ENCODE data around the gene RBM17.
"Not testable (repeated sequence)": the region's sequence is repeated elsewhere in the genome, so short reads cannot be mapped to it uniquely, and the experiment has no call there.

RBM17 gene

DNA sequence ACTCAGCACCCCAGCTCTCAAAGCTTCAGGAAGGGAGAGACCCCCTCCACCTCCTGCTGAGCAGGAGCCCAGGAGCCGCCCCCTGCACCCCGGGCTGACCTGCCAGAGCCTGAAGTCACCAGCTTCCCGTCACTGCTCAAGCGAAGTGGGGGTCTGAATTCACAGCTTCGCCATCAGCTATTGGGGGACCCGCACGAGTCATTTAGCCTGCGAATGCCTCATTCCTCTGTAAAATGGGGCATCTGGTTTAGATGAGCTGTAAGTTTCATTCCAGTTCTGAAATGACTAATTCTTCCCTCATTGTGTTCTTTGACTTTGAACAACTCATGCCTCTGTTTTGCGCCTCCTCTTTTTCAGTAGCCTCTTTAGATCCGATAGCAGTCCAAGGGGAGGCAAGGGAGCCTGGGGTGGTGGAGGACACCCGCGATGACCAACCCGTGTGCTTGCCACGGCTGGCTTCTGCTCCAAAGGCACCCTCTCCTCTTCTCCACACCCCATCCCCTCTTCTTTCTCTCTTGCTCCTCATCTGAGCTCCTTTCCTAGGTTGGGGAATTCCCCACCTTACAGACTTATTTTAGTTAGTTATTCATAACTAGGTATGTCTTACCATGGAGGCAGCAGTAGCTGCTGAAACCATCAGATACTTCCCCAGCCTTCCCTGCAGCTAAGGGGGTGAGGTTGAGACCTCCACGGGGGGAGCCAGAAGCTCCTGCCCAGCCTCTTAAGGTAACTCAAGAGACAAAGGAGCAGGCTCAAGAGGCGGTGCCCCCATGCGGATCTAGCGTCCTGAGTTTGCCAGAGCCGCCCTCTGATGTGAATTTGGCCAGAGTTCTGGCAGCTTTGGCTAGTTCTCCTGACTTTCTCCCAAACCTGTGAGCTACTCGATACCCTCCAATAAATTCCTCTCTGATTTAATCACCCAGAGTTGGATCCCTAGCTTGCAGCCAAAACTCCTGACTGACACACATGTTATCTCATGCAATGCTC, 47.7 kb downstream of the RBM17 start:
- DNase-seq (ENCODE audit: low read depth), result peak; percentile 52

DNA sequence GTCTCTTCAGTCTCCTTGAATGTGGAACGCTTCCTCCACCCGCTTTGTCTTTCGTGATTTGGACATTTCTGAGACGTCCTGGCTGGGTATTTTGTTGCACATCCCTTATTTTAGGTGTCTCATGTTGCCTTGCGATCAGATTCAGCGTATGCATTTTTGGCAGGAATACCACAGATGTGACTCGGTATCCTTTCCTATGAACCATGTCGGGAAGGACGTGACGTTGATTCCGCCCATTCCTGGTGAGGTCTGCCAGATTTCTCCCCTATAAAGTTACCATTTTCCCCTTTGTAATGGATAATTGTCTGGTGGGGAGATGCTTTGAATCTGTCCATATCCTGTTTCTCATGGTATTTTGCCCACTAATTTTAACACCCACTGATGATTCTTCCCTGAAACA, 49.6 kb downstream of the RBM17 start:
- no peak for DNase-seq (ENCODE audit: low read depth)

DNA sequence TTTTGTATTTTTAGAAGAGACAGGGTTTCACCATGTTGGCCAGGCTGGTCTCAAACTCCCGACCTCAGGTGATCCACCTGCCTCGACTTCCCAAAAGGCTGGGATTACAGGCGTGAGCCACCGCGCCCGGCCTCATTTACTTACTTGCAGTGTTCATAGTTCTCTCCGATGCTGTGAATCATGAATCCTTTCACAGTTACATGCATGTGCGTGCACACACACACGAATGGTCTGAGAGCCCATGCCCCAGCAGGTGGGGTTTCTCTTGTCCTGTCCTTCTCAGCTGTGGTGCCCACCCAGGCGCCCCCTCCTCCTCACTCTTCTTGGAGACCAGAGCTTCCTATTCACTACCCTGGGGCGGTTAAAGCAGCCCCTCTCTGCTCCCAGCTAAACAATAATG, 50.6 kb downstream of the RBM17 start:
- DNase-seq (ENCODE audit: low read depth), result no peak

DNA sequence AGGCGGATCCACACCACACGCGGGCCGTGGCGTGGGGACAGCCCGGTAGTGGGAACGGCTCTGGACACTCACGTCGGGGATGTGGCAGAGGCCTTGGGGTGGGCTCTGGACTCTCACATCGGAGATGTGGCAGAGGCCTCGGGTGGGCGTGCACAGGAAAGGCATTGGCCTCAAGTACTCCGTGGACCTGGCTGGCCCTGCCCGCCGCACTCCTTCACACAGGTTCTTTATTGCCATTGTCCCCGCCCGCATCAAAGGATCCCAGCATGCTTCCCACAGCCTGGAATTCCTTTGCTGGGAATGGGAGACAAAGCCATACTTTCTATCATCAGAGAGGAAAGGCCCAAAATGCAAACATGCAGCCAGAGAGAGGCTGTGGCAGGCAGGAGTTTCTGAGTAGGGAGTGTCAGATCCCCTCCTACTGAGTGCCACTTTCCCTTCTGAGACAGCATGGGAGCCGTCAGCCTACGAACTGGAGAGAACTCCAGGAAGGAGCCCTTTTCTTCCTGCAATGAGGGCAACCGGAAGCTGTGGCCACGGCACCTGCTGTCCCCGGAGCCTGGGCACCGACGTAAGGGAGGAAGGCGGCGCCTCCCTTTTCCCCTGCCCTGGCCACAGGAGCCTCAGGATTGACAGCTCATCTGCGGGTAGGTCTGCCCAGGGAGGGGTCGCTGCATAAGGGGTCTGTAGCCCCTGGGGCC, 51.5 kb downstream of the RBM17 start:
- DNase-seq (ENCODE audit: low read depth), result no peak

DNA sequence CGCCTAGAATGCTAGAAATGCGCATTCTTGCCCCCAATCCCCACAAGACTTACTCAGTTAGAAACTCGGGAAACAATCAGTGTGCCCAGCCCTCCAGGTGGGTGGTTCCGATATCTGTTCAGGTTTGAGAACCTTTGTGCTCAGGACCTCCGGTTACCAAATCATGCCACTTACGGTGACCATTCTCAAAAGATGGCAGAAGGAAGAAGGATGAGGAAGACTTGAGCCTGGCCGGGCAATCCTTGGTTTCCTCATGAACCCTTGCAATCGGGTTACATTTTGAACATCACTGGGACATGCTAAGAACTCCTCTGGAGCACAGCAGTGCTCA, 52.1 kb downstream of the RBM17 start:
- DNase-seq (ENCODE audit: low read depth), result no peak

DNA sequence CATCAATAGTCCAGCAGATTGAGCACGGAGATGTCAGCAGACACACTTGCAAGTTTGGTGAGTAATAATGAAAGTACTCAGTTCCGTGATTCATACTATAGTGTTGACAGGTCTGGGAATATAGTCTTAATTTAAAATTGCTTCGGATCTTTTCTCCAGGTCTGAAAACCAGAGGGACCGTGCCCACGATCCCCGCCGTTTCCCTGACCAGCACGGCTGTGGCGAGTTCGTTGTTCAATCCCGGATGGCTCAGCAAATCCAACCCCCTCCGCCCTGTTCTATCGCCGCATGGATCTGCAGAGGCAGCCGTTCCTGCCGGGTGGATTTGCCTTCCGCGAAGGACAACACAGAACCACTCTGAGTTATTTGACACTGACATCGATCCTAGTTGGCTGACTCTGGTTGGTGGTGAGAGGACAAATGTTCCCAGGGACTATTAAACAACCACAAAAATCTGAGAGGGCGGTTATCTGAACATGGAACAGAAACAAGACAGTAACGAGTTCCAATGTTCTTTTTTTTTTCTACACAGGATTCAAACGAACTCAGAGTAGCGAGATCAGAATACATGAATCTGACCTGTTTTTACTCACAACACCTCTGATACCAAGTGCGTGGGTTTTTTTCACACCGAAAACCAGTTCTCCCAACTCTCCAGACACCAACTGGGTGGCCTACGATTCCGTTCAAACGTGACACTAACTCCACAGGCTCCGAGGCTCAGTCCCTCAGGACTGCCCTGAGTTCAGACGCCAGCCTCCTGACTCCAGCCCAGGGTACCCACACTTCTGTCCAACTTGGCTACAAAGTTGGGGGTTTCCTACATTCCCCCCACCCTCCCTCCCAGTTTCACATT, 52.7 kb downstream of the RBM17 start:
- DNase-seq (ENCODE audit: low read depth), result no peak

DNA sequence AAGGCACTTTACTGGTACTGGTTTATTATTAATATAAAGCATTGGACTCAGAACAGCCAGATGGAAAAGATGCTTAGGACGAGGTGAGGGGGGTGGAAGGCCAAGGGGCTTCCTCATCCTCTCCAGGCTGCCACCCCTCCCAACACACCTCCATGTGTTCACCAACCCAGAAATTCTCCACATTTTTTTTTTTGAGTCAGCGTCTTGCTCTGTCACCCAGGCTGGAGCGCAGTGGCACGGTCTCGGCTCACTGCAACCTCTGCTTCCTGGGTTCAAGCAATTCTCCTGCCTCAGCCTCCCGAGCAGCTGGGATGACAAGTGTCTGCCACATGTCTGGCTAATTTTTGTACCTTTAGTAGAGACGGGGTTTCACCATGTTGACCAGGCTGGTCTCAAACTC, 53.4 kb downstream of the RBM17 start:
- DNase-seq (ENCODE audit: low read depth), result not testable (repeated sequence)

DNA sequence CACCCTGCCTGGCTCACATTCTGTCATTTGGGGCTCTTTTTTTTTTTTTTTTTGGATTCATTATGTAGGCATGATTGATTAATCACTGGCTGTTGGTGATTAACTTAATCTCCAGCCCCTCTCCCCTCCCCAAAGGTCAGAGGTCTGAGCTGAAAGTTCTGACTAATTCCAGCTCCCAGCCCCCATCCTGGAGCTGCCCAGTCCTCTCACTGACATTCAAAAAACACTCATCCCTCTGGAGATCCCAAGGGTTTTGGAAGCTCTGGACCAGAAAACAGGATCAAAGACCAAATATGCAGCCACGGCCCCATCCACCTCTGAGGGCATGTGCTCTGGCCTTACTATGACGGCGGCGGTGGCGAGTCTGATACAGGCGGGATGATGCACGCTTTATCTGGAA, 53.8 kb downstream of the RBM17 start:
- DNase-seq (ENCODE audit: low read depth), result no peak

DNA sequence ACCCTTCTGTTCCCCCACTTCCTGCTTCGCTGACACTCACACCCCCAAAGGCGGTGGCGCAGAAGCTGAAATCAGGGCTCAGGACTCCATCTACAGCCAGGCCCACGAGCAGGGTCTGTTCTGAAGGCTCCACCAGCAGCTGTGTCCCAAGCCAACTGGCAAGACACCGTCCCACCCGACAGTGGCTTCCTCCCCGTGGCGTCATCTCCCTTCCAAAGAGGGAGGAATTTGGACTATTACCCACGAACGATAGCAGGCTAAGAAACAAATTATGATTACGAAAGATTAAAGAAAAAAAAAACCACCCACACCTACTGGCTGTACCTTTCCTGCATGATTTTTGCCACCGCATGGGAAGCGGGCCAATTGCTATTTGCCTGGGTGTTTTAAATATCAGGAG, 54.3 kb downstream of the RBM17 start:
- no peak for DNase-seq (ENCODE audit: low read depth)

DNA sequence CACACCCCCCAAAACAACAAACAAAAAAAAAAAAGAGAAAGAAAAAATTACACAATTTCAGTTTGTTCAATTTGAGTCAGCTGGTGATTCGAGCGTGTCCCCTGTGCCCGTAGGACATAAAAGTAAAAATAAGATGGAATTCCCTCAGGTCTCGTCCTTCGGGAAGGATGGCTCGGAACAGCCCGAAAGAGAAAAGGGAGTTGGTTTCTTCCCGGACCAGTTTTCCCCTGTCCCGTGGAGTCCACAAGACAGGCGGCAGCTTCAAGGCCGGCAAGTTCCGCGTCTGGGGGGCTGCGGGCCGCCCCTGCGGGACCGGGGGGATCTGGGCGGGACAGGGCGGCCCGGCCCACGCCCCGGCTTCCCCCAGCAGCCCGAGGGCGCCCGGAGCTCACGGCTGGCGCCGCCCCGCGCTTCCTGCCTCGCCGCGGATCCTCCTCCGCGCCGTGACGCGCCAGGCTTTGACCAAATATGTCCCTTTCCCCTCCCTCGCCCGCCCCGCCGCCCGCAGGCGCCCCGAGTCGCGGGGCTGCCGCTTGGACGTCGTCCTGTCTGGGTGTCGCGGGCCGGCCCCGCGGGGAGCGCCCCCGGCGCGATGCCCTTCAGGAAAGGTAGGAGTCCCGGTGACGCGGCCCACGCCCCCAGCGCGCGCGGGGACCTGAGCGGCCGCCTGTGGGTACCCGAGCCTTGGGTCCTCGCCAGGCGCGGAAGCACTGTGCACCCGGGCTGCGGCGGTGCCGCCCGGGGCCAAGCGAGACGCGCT, 55.8 kb downstream of the RBM17 start:
- DNase-seq (ENCODE audit: low read depth), result peak; percentile 84

DNA sequence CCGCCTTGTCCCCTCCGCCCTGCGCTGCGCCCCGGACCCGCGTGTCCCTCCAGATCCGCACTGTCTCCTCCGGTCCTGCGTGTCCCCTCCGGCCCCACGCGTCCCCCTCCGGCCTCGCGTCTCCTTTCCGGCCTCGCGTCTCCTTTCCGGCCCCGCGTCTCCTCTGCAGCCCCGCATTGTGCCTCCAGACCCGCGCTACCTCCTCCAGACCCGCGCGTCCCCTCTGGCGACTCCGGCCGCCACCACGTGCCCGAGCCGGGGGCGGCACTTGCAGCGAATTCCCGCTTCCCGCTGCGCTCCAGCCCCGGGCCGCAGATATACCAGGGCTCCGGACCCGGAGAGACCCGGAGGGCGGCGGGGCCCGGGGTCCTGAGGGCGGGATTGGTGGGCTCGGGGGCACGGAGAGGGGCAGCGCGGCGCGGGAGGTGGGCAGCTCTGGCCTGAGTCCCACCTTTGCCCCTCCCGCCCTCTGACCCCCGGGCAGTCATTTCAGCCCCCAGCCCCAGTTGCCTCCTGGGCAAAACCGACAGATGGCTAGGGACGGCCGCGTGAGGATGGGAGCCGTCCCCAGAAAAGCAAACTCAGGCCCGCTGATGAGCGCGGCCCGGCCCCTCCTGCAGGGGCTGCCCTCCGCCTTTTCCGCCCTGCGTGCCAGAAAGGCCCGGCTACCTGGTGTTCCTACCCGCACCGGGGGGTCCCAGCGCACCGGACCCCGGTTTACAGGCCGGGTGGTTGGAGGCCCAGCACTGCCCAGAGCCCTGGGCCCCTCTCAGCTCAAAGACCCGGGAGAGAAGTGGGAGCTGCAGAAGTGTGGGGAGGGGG, 56.5 kb downstream of the RBM17 start:
- no peak for DNase-seq (ENCODE audit: low read depth)

DNA sequence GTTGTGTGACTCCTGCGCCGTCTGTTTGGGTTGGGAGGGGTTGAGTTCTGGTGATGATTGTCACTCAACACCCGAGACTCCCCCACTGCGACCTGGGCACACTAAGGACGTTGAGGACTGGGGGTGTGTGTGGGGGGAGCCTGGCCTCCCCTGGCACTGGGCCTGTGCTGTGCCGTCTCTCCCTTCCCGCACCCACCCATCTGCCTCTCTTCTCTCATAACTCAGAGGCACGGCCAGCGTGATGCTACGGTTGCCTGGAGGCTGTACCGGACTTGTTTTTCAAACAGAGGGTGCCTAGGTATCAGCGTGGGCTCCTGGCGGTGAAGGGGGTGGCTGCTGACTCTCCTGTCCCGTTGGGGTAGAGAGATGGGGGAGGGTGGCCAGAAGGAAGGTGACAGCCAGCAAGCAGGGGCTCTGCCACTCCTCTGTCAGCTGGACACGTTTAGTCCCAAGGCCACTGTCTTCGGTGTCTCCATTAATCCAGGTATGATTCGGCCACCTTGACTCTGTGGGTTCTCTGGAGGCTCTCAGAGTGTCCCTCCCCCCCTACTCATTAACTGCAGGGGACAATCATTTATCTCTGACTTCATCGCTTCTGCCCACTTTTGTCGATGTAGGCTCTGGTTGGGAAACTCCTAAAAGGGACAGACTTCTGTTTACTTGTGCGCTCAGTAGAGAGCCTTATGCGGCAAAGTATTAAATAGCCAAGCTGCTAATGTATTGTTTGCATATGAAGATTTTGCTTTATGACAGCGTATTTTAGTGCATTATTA, 57.4 kb downstream of the RBM17 start:
- no peak for DNase-seq (ENCODE audit: low read depth)

DNA sequence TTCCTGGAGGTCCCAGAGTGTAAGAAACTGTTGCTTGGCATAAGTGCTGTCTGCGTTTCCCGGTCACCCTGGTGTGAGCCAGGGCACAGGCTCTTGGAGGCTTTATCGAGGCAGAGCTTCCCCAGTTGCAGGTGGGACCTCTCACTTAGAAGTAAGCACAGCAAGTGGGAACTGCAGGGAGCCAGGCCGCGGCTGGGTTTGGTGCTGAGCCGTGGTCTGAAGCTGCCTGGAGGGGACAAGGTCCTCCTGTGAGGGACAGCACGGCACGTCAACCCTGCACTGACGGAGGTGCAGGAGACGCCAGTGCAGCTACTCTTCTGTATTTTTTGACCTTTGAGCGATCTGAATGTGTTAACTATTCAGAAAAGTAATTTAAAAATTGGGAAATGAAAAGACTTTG, 58.1 kb downstream of the RBM17 start:
- DNase-seq (ENCODE audit: low read depth), result no peak

DNA sequence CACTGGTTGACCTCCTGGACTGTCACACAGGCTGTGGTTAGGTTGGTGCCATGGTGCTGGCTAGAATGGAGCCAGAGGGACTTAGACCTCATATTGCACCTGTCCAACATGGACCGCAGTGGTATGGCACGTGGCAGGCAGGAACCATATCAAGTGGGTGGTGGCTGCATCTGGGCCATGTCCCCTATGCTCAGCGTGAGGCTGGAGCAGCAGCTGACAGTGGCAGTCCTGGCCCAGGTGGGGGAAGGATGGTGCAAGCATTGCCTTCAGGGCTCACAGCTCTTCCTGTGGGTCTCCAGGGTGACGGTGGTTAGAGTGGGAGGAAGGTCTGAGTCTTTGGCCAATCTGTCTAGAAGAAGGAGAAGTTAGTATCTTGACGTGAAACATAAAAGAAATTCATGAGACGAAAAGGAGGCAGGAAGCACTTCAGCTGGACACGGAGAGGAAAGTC, 59.4 kb downstream of the RBM17 start:
- DNase-seq (ENCODE audit: low read depth), result no peak

DNA sequence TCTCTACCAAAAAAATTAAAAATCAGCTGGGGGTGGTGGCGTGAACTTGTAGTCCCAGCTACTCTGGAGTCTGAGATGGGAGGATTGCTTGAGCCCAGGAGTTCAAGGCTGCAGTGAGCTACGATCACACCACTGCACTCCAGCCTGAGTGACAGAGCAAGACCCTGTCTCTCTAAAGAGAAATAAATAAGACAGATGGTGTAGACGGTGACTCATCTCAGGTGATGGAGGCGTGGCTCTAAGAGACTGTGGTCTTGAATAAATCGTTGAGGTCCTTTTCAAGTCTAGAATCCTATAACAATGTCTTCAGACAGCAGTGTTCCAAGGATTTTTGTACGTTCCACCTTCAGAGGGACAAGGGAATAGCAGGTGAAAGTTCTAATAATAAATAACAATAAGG, 60.1 kb downstream of the RBM17 start:
- DNase-seq (ENCODE audit: low read depth), result no peak

DNA sequence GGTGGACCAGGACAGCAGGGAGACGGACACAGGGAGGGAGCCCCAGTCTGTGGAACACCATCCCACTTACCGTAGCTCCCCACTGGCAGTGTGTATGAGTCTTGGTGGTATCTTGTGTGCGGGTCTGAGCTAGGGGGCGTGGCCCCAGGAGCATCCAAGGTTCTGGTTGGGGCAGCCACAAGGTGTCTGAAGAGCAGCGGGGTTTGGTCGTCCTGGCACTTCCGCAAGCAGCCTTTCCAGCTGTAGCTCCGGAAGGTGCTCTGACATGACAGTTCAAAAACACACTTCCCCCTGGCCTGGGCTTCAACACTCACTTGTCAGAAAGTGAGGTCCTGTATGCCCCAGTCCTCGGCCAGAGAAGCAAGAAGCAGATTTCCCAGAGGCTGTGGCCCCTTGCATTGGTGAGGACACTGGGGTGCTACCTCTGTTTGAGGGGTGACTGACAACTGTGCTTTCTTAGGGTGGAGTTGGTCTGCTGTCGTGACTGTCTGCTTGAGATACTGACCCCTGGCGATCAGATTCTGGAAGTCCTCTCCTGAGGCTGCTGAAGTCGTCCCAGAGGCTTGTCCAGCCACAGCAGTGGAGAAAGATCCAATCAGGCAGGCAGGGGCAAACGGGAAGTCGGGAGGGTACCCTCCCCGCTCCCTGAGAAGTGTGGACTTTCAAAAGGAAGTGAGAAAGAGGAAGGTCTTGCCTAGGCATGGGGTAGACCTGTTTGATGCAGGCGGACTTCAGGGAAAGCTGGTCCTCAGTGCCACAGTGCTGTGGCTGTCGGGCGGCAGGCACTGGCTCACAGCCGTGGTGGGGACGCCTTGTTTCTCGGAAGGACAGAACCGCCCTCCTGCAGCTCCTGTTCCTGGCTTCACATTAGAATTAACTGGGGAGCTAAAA, 62.5 kb downstream of the RBM17 start:
- DNase-seq (ENCODE audit: low read depth), result no peak

DNA sequence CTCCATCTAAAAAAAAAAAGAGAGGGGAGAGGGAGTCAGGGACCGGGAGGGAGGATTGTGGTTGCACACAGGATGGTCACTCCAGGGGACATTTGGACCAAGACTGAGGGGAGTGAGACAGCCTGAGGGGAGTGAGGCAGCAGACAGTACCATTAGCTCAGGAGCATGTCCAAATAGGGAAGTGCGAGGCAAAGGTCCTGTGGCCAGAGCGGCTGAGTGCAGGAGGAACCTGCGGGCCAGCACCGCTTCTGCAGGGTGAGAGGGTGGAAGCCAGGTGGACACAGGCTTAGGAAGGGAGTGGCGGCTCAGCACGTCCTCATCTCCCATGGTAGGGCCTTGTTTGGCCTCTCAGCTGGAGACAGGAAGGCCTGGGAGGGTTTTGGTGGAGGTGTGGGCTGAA, 65.0 kb downstream of the RBM17 start:
- no peak for DNase-seq (ENCODE audit: low read depth)

DNA sequence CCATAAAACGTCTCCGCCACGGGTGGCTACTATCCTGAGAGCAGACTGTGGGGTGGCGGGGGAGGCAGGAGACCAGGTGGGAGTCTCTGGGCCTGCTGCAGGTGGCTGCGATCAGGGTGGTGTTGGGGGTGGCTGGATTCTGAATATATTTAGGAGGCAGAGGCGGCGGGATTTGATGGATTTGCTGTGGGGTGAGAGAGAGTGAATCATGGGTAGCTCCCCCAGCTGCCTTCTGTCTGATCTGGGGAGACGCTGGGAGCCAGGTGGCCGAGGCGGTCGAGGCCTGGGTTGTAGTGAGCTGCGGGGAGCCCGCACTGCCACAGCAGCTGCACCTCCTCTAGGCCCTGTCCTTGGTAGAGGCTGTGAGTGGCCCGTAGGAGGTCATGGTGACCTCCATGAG, 65.7 kb downstream of the RBM17 start:
- no peak for DNase-seq (ENCODE audit: low read depth)

DNA sequence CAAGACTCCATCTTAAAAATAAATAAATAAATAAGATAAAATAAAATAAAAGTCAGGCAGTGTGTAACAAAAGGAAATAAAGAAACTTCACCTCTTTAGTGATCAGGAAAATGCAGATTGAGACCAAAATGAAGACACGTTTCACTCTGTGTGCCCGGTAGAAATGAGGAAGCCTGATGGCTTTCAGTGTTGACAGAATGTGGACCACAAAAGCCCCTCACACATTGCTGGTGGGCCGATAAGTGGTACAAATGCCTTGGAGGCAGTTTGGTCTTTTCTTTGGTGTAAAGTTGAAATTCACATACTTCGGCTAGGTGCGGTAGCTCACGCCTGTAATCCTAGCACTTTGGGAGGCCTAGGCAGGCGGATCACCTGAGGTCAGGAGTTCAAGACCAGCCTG, 69.4 kb downstream of the RBM17 start:
- no peak for DNase-seq (ENCODE audit: low read depth)

Measured in activated T-helper 9 cell treated with anti-CD3 and anti-CD28 coated beads, Interleukin-2, amount 50 U/mL, for 16 hours (primary cell).